NT2/D1 (cell line): ENCODE results near the gene LSM12.

Experiments used
- YY1 ChIP-seq: IDR thresholded peaks from 2 replicates; pipeline ENCODE4 v1.6.1; 2011; ENCODE audit not compliant: insufficient read length, insufficient read depth
- ZNF274 ChIP-seq: IDR thresholded peaks from 2 replicates; pipeline ENCODE4 v1.6.1; 2011; ENCODE audit warnings: mild to moderate bottlenecking, low read depth, low read length

DNA sequence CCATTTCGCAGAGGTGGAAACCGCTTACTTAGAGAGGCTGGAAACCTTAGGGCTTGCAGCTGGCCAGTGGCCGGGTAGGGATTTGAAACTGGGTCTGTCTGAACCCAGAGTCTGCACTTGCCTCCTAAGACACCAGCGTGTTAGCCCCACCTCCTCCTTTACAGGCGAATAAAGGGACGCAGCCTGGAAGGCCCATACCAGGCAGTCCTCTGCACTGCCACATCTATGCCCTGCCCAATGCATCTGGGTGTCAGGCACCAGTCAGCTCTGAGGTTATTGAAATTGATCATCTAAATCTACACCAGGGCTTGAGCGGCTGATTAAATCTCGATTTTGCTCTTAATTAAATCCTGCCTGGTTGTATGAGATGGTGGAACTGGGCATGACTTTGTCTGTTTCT is 82.0 kb downstream of the LSM12 start:
- TF ChIP-seq YY1 (no peak), ZNF274 (no peak)
